ENCODE data around the gene ALKBH6.

The ALKBH6 gene

GRCh38 chr19:36025541-36025940, 11.5 kb upstream of the ALKBH6 start:
- H2AFZ ChIP-seq (ENCODE audit: low read length): no peak overlapping the region
- H3K36me3 ChIP-seq (ENCODE audit: insufficient read depth, low read length): peaks cover 16% of the 10 kb centered on the region
- no peaks in the 10 kb centered on the region for H3K79me2 ChIP-seq (ENCODE audit: insufficient read depth, low read length)
- no peaks in the 10 kb centered on the region for H3K27me3 ChIP-seq (ENCODE audit: insufficient read depth, low read length)
- no peaks in the 10 kb centered on the region for H3F3A ChIP-seq (ENCODE audit: insufficient read depth, low read length)
- H3K9me3 ChIP-seq (ENCODE audit: low read length): no peaks in the 10 kb centered on the region
- H3K4me1 ChIP-seq (ENCODE audit: insufficient read depth, low read length, severe bottlenecking): no peaks in the 10 kb centered on the region
- no peak for TF ChIP-seq EZH2 (IDR thresholded peaks at IDR 0.05; ENCODE audit: borderline replicate concordance, low read length)
- no peak for TF ChIP-seq CTCF (IDR thresholded peaks at IDR 0.05; ENCODE audit: low read length)
- no peak overlapping the region for H3K4me3 ChIP-seq (ENCODE audit: low read depth, low read length, poor library complexity, severe bottlenecking)
- no peaks in the 10 kb centered on the region for H3K9me2 ChIP-seq (ENCODE audit: low read depth, low read length)
- H3K4me2 ChIP-seq (ENCODE audit: low read length): no peak overlapping the region
- no peak overlapping the region for H3K9ac ChIP-seq (ENCODE audit: low read length)
- no peaks in the 10 kb centered on the region for H4K20me1 ChIP-seq (ENCODE audit: insufficient read depth, low read length)
- no peak overlapping the region for H3K27ac ChIP-seq (ENCODE audit: low read depth, low read length, poor library complexity, severe bottlenecking)

GRCh38 chr19:36023432-36023831, 9.4 kb upstream of the ALKBH6 start:
- H3K9me2 ChIP-seq (ENCODE audit: low read depth, low read length): no peaks in the 10 kb centered on the region
- H3K27me3 ChIP-seq (ENCODE audit: insufficient read depth, low read length): no peaks in the 10 kb centered on the region
- H3F3A ChIP-seq (ENCODE audit: insufficient read depth, low read length): no peaks in the 10 kb centered on the region
- H4K20me1 ChIP-seq (ENCODE audit: insufficient read depth, low read length): no peaks in the 10 kb centered on the region
- no peak overlapping the region for H3K9ac ChIP-seq (ENCODE audit: low read length)
- H3K79me2 ChIP-seq (ENCODE audit: insufficient read depth, low read length): no peaks in the 10 kb centered on the region
- no peak overlapping the region for H3K27ac ChIP-seq (ENCODE audit: low read depth, low read length, poor library complexity, severe bottlenecking)
- no peak overlapping the region for H3K4me2 ChIP-seq (ENCODE audit: low read length)
- H2AFZ ChIP-seq (ENCODE audit: low read length): no peak overlapping the region
- TF ChIP-seq EZH2 (IDR thresholded peaks at IDR 0.05; ENCODE audit: borderline replicate concordance, low read length) (no peak), CTCF (IDR thresholded peaks at IDR 0.05; ENCODE audit: low read length) (no peak)
- peaks cover 16% of the 10 kb centered on the region for H3K36me3 ChIP-seq (ENCODE audit: insufficient read depth, low read length)
- H3K9me3 ChIP-seq (ENCODE audit: low read length): no peaks in the 10 kb centered on the region
- H3K4me3 ChIP-seq (ENCODE audit: low read depth, low read length, poor library complexity, severe bottlenecking): no peak overlapping the region
- no peaks in the 10 kb centered on the region for H3K4me1 ChIP-seq (ENCODE audit: insufficient read depth, low read length, severe bottlenecking)

GRCh38 chr19:36019061-36019670, 5.2 kb upstream of the ALKBH6 start:
- Histone ChIP-seq H3K9ac (ENCODE audit: low read length) (no peak overlapping the region), H3K27ac (ENCODE audit: low read depth, low read length, poor library complexity, severe bottlenecking) (no peak overlapping the region), H3K36me3 (ENCODE audit: insufficient read depth, low read length) (peaks cover 7% of the 10 kb centered on the region), H3K27me3 (ENCODE audit: insufficient read depth, low read length) (no peaks in the 10 kb centered on the region), H3F3A (ENCODE audit: insufficient read depth, low read length) (no peaks in the 10 kb centered on the region), H3K4me1 (ENCODE audit: insufficient read depth, low read length, severe bottlenecking) (peaks cover 11% of the 10 kb centered on the region), H3K79me2 (ENCODE audit: insufficient read depth, low read length) (no peaks in the 10 kb centered on the region), H3K9me3 (ENCODE audit: low read length) (no peaks in the 10 kb centered on the region), H3K9me2 (ENCODE audit: low read depth, low read length) (no peaks in the 10 kb centered on the region), H3K4me3 (ENCODE audit: low read depth, low read length, poor library complexity, severe bottlenecking) (no peak overlapping the region), H4K20me1 (ENCODE audit: insufficient read depth, low read length) (no peaks in the 10 kb centered on the region), H3K4me2 (ENCODE audit: low read length) (no peak overlapping the region), H2AFZ (ENCODE audit: low read length) (no peak overlapping the region)
- TF ChIP-seq CTCF (IDR thresholded peaks at IDR 0.05; ENCODE audit: low read length) (no peak), EZH2 (IDR thresholded peaks at IDR 0.05; ENCODE audit: borderline replicate concordance, low read length) (no peak)

Data from OCI-LY1 (cell line).